ENCODE measurements around the gene ABI2.

DNA sequence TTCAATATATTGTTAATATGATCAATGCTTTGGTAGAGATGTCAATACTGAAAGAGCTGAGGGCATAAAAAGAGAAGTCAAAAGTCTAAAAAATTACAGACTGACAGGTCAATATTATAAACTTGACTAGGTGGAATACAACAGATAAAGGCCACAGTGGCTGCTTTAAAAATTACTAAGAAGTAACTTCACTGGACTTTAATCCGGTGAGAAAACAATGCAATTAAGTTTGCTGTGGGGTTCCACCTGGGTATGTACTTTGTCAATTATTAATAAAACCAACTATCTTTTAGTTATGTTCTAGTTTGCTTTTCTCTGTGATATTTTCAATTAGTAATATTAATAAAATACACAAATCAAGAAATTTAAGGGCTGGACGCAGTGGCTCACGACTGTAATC lies 162.2 kb downstream of the ABI2 start:
- TF ChIP-seq EZH2phosphoT487 (IDR thresholded peaks at IDR 0.05; ENCODE audit: borderline replicate concordance) (no peak), RAD21 (IDR thresholded peaks at IDR 0.05; ENCODE audit: low read depth) (no peak), ZFX (IDR thresholded peaks at IDR 0.05) (no peak)
- TF ChIP-seq, protein P1, sequence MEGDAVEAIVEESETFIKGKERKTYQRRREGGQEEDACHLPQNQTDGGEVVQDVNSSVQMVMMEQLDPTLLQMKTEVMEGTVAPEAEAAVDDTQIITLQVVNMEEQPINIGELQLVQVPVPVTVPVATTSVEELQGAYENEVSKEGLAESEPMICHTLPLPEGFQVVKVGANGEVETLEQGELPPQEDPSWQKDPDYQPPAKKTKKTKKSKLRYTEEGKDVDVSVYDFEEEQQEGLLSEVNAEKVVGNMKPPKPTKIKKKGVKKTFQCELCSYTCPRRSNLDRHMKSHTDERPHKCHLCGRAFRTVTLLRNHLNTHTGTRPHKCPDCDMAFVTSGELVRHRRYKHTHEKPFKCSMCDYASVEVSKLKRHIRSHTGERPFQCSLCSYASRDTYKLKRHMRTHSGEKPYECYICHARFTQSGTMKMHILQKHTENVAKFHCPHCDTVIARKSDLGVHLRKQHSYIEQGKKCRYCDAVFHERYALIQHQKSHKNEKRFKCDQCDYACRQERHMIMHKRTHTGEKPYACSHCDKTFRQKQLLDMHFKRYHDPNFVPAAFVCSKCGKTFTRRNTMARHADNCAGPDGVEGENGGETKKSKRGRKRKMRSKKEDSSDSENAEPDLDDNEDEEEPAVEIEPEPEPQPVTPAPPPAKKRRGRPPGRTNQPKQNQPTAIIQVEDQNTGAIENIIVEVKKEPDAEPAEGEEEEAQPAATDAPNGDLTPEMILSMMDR (IDR thresholded peaks at IDR 0.05 in 2 of 3, conservative IDR thresholded peaks at IDR 0.05 in 1 of 3; ENCODE audit: borderline replicate concordance in 1 of 3, insufficient read depth in 1 of 3, low read depth in 2 of 3, low read length in 2 of 3), result no peak
- TF ChIP-seq, protein P2, sequence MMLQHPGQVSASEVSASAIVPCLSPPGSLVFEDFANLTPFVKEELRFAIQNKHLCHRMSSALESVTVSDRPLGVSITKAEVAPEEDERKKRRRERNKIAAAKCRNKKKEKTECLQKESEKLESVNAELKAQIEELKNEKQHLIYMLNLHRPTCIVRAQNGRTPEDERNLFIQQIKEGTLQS (IDR thresholded peaks at IDR 0.05), result no peak

Data from HCT116 (cell line).